K562 (cell line): ENCODE data around the gene USP49. TPM values are rescaled to one million over a fixed set of nuclear protein-coding genes. Genes with fewer than 3 reads are reported as not detected.

Experiments used
- ATAC-seq: fragments of 200-7000 bp; cut with Tn5 transposase; 3 replicates; pipeline ENCODE4 v1.9.1; 2020; ENCODE audit warnings: moderate library complexity
- BruUV-seq: library from RNA; stranded (reverse); fragments of 400-500 nt; replicated peaks from 2 replicates; lab custom pipeline; 2021; lab: Mats Ljungman, UMichigan
- CTCF ChIA-PET: fragments of 300-600 bp; formaldehyde crosslinking; extraction: SDS; loops from one replicate; lab custom pipeline; 2021; ENCODE audit warnings: low intra/inter-chr PET ratio; lab: Yijun Ruan, JAX
- POLR2A ChIA-PET: fragments of 300-600, 350-650 bp; sonication (Branson Sonifier 250); formaldehyde crosslinking; extraction: SDS; loops from one replicate; lab custom pipeline; 2021; ENCODE audit warnings: antibody characterized with exemption, inconsistent platforms; lab: Yijun Ruan, JAX
- DNase-seq, 4 experiments: peaks; one replicate each; pipeline versions ENCODE4 v3.0.0 to v3.0.0-alpha.2; 2011 to 2018; ENCODE audit warnings: low spot score in 3 of 4, mixed read lengths in 3 of 4; ENCODE audit errors: extremely low read depth in 1 of 4
- FAIRE-seq: peaks from 2 replicates; lab custom pipeline; 2011; peaks lifted over from hg19 to GRCh38; lab: Jason Lieb, UNC
- H2AFZ ChIP-seq: 2 replicates; pipeline ENCODE4 v1.6.0; 2011; ENCODE audit warnings: low read depth, low read length, control low read depth, inconsistent platforms
- H3K27ac ChIP-seq: fragments of 200-600 bp; 3 replicates; pipeline ENCODE4 v1.8.0; 2011; ENCODE audit warnings: low read depth, mild to moderate bottlenecking, control low read depth, inconsistent platforms, low read length, moderate library complexity, mixed read lengths; ENCODE audit errors: extremely low read depth
- H3K27me3 ChIP-seq, 2 experiments: fragments of 300-600 bp in 1 of 2; 2 replicates in 1 of 2; 3 replicates in 1 of 2; pipeline versions ENCODE4 v1.6.0 to v1.8.0; 2011; ENCODE audit warnings: inconsistent platforms in 2 of 2, low read length in 2 of 2, mild to moderate bottlenecking in 1 of 2, mixed read lengths in 1 of 2, moderate library complexity in 1 of 2; ENCODE audit not compliant: control insufficient read depth in 2 of 2, insufficient read depth in 2 of 2
- H3K36me3 ChIP-seq: fragments of 300-600 bp; 3 replicates; pipeline ENCODE4 v1.8.0; 2011; ENCODE audit warnings: mild to moderate bottlenecking, low read length, inconsistent platforms; ENCODE audit not compliant: control insufficient read depth, insufficient read depth
- H3K4me1 ChIP-seq, 2 experiments: fragments of 200-600 bp in 1 of 2; replicated peaks in 1 of 2; 2 replicates in 1 of 2; 3 replicates in 1 of 2; pipeline versions ENCODE4 v1.5.1 to v1.8.0; 2011; ENCODE audit warnings: inconsistent platforms in 2 of 2, low read length in 2 of 2, mild to moderate bottlenecking in 1 of 2, mixed read lengths in 1 of 2, moderate library complexity in 1 of 2; ENCODE audit not compliant: control insufficient read depth in 2 of 2, insufficient read depth in 2 of 2
- H3K4me2 ChIP-seq: 2 replicates; pipeline ENCODE4 v1.6.1; 2011; ENCODE audit warnings: low read length, control low read depth, inconsistent platforms, mixed read lengths; ENCODE audit not compliant: insufficient read depth
- H3K4me3 ChIP-seq: fragments of 200-600 bp; sonication (generic), shearing (Covaris generic); 2 replicates; pipeline ENCODE4 v1.5.1; 2016; ENCODE audit warnings: control low read depth, inconsistent platforms
- H3K79me2 ChIP-seq: fragments of 200-600 bp; 3 replicates; pipeline ENCODE4 v1.8.0; 2011; ENCODE audit warnings: low read length, inconsistent platforms; ENCODE audit not compliant: control insufficient read depth, insufficient read depth
- H3K9ac ChIP-seq, 2 experiments: 2 replicates each; pipeline versions ENCODE4 v1.6.0 to v1.6.1; 2011; ENCODE audit warnings: low read depth in 2 of 2, low read length in 2 of 2, control low read depth in 1 of 2, inconsistent platforms in 1 of 2, mild to moderate bottlenecking in 1 of 2, mixed read lengths in 1 of 2; ENCODE audit not compliant: insufficient read depth in 1 of 2
- H3K9me1 ChIP-seq: one replicate; pipeline ENCODE4 v1.6.0; 2011; ENCODE audit warnings: inconsistent platforms, mild to moderate bottlenecking, low read length, moderate library complexity; ENCODE audit not compliant: control insufficient read depth, insufficient read depth
- H3K9me3 ChIP-seq: replicated peaks from 2 replicates; pipeline ENCODE4 v1.5.1; 2011; ENCODE audit warnings: low read depth, low read length, inconsistent platforms; ENCODE audit not compliant: control insufficient read depth, insufficient read depth
- H4K20me1 ChIP-seq: replicated peaks from 2 replicates; pipeline ENCODE4 v1.6.1; 2011; ENCODE audit warnings: low read length, inconsistent platforms, mixed read lengths; ENCODE audit not compliant: control insufficient read depth, insufficient read depth
- CCAR2 ChIP-seq: fragments of 200-400 bp; formaldehyde crosslinking; IDR thresholded peaks from 2 replicates; pipeline ENCODE4 v1.6.1; 2017; ENCODE audit warnings: mild to moderate bottlenecking, low read depth, low read length
- EHMT2 ChIP-seq: fragments of 450-650 bp; IDR thresholded peaks from 2 replicates; pipeline ENCODE4 v1.6.1; 2018; ENCODE audit warnings: antibody characterized with exemption
- GABPB2 ChIP-seq: fragments of 250-450 bp; sonication (Bioruptor Pico); conservative IDR thresholded peaks from 2 replicates; pipeline ENCODE4 v1.5.1; 2021; ENCODE audit warnings: mild to moderate bottlenecking
- KAT2B ChIP-seq: IDR thresholded peaks from one replicate; pipeline ENCODE4 v1.6.1; 2012; ENCODE audit warnings: low read depth, mild to moderate bottlenecking, control low read depth, inconsistent platforms, low read length, moderate library complexity
- POLR3G ChIP-seq: IDR thresholded peaks from 2 replicates; pipeline ENCODE4 v1.6.1; 2011; ENCODE audit not compliant: insufficient read length, insufficient replicate concordance; ENCODE audit errors: extremely low read depth
- SMAD3 ChIP-seq: fragments of 450-650 bp; formaldehyde crosslinking; conservative IDR thresholded peaks from 2 replicates; pipeline ENCODE4 v1.4.0; 2020; ENCODE audit warnings: mild to moderate bottlenecking
- TAF7 ChIP-seq: fragments of 450-650 bp; IDR thresholded peaks from 2 replicates; pipeline ENCODE4 v1.6.1; 2016; ENCODE audit warnings: missing genetic modification characterization, missing compliant biosample characterization
- ZHX1 ChIP-seq: fragments of 150-350 bp; conservative IDR thresholded peaks from 2 replicates; pipeline ENCODE4 v1.6.1; 2014; ENCODE audit warnings: low read length
- ZNF253 ChIP-seq: fragments of 250-450 bp; sonication (Bioruptor Pico); conservative IDR thresholded peaks from 2 replicates; pipeline ENCODE4 v1.6.1; 2021; ENCODE audit warnings: mild to moderate bottlenecking
- ZNF384 ChIP-seq: IDR thresholded peaks from 2 replicates; pipeline ENCODE4 v1.6.1; 2012; ENCODE audit warnings: low read depth, low read length, improper control_type of control experiment
- WGBS: fragments of 100-300 bp; shearing (Covaris generic); methylation state at CpG from one replicate; pipeline ENCODE4 v1.1.6; 2016; ENCODE audit warnings: low coverage, mixed read lengths; ENCODE audit not compliant: insufficient coverage; ENCODE audit errors: missing lambda C conversion rate; 5-methylcytosine and 5-hydroxymethylcytosine counted together
- in situ Hi-C: fragments of 300-500 bp; cut with MboI; formaldehyde crosslinking; loops from 4 replicates; pipeline ENCODE4 v1.15.0; 2018; ENCODE audit warnings: inconsistent platforms, mixed read lengths
- intact Hi-C: fragments of 100-400 bp; cut with micrococcal nuclease; formaldehyde crosslinking; loops from 2 replicates; pipeline ENCODE4 v1.14.2; 2022
- polyA plus RNA-seq, 8 experiments: library from polyadenylated mRNA; depleted of rRNA in 4 of 8; stranded (reverse) in 5 of 8; unstranded in 3 of 8; fragments of >200 nt; fragmentation: Nextera tagmentation in 2 of 8; fragmentation: Illumina TruSeq in 1 of 8; extraction: Ambion mirVana in 2 of 8; extraction: Trizol in 1 of 8; gene quantifications; 2 replicates each; pipeline versions ENCODE4 v1.2.1 to v1.2.3, GENCODE V29; 2011 to 2014; ENCODE audit warnings: inconsistent platforms in 1 of 8, missing spikeins in 1 of 8
- total RNA-seq, 7 experiments: library from RNA; depleted of rRNA in 6 of 7; stranded (reverse); fragments of >200 nt in 6 of 7; fragmentation: Illumina TruSeq in 2 of 7; extraction: Trizol in 2 of 7; gene quantifications; 2 replicates each; pipeline versions ENCODE4 v1.2.1 to v1.2.3, GENCODE V29; 2011 to 2021; ENCODE audit warnings: low replicate concordance in 1 of 7

The USP49 gene
- total and polyA plus RNA-seq, 9 of the 15 experiments (the other 6 are each of a cell fraction or from before 2014, with no cell fraction given): 1.0 to 9.9 (median 6.5) TPM

- no peaks in the 10 kb centered on the region for H3K9me1 ChIP-seq
- H3K27ac ChIP-seq: no peak overlapping the region
- 0% methylated on average over 1 of the region's 1 CpG for whole genome bisulfite sequencing
- no peak overlapping the region for H3K4me3 ChIP-seq
- no peak for FAIRE-seq
- intact Hi-C loops (no loop called here), in situ Hi-C loops (loop anchor here (10.0 kb wide), 1 partner anchor 144 kb away; no protein-coding TSS in a partner anchor)
- H3K36me3 ChIP-seq: peaks cover 16% of the 10 kb centered on the region
- no peaks in the 10 kb centered on the region for H3K9me3 ChIP-seq
- H4K20me1 ChIP-seq: no peaks in the 10 kb centered on the region
- no peaks in the 10 kb centered on the region for H3K27me3 ChIP-seq
- no peak overlapping the region for H3K9ac ChIP-seq
- POLR2A ChIA-PET: interaction anchor here (0.9 to 1.5 kb wide), 2 partner anchors 15 to 141 kb away, joined by 3 to 4 read pairs; no protein-coding TSS in a partner anchor
- no TSS peak for BruUV-seq
- no peak for ATAC-seq
- no peaks in the 10 kb centered on the region for H3K79me2 ChIP-seq
- TF ChIP-seq EHMT2: no peak
- no peak for TF ChIP-seq ZNF253
- no peak for TF ChIP-seq TAF7 (tag)
- TF ChIP-seq CCAR2: no peak
- TF ChIP-seq ZHX1: no peak
- no peak for TF ChIP-seq GABPB2 (CRISPR knock-in tag)
- TF ChIP-seq POLR3G: no peak
- no peak for TF ChIP-seq SMAD3 (CRISPR knock-in tag)
- TF ChIP-seq KAT2B: no peak
- no peak for TF ChIP-seq ZNF384
- TF ChIP-seq, all 486 proteins: peak for 0
- no peak overlapping the region for H3K4me2 ChIP-seq
- no peak for DNase-seq
- H2AFZ ChIP-seq: no peak overlapping the region
- CTCF ChIA-PET: interaction anchor here (1.0 to 2.6 kb wide), 2 partner anchors 143 to 144 kb away, joined by 3 to 30 read pairs; no protein-coding TSS in a partner anchor
- H3K4me1 ChIP-seq: peaks cover 0 to 2% of the 10 kb centered on the region in 2 experiments; a peak in 2 of 5 replicates
These were observed 5.7 kb upstream of the USP49 start for GRCh38 chr6:41900861-41901260.
